Measurements from ENCODE around the gene BICC1. TPM values are rescaled to one million over a fixed set of nuclear protein-coding genes. Genes with fewer than 3 reads are reported as not detected.

Gene BICC1
- polyA plus RNA-seq, 3 donors: 0.02 to 0.24 (median 0.14) TPM

GRCh38 chr10:58836991-58837575, 324.4 kb downstream of the BICC1 start:
- intact Hi-C loops (cut with micrococcal nuclease): no loop called here
- Mint-ChIP-seq H3K27me3 (ENCODE audit: low read depth in 3 of 3) (peaks cover 1 to 5% (median 2%) of the 10 kb centered on the region in 3 donors), H3K36me3 (no peaks in the 10 kb centered on the region), H3K9me3 (peaks cover 0 to 5% (median 0%) of the 10 kb centered on the region in 7 donors), H3K4me1 (no peaks in the 10 kb centered on the region), H3K27ac (no peak overlapping the region), H3K4me3 (no peak overlapping the region)
- Histone ChIP-seq H3K9me3 (replicated peaks in 1 of 2; ENCODE audit: control insufficient read depth in 1 of 2, insufficient read depth in 1 of 2, low read length in 2 of 2) (no peaks in the 10 kb centered on the region), H3K9ac (ENCODE audit: insufficient read depth, low read length, poor library complexity, severe bottlenecking) (no peak overlapping the region), H3K4me3 (replicated peaks in 1 of 3; ENCODE audit: low read depth in 2 of 3, low read length in 3 of 3) (no peak overlapping the region), H3K27ac (ENCODE audit: low read depth in 1 of 2, low read length in 2 of 2) (no peak overlapping the region), H3K4me1 (ENCODE audit: control insufficient read depth in 1 of 2, insufficient read depth in 2 of 2, low read length in 2 of 2) (no peaks in the 10 kb centered on the region), H3K79me2 (ENCODE audit: insufficient read depth, low read length) (no peaks in the 10 kb centered on the region), H4K20me1 (ENCODE audit: insufficient read depth, low read length) (no peaks in the 10 kb centered on the region), H3K4me2 (replicated peaks; ENCODE audit: extremely low read depth, low read length, poor library complexity, severe bottlenecking) (no peak overlapping the region), H3K27me3 (ENCODE audit: control insufficient read depth in 2 of 2, insufficient read depth in 2 of 2, low read length in 2 of 2) (no peaks in the 10 kb centered on the region), H3K36me3 (replicated peaks in 1 of 2; ENCODE audit: control insufficient read depth in 1 of 2, insufficient read depth in 2 of 2, low read length in 2 of 2) (no peaks in the 10 kb centered on the region), H2AFZ (ENCODE audit: insufficient read depth, low read depth, low read length, poor library complexity, severe bottlenecking) (no peak overlapping the region)
- WGBS (ENCODE audit: insufficient coverage): 75% methylated on average over 4 of the region's 8 CpGs
- no peak for TF ChIP-seq CTCF (IDR thresholded peaks at IDR 0.05)
- DNase-seq: no peak

- H3K9me3 ChIP-seq (replicated peaks in 1 of 2; ENCODE audit: control insufficient read depth in 1 of 2, insufficient read depth in 1 of 2, low read length in 2 of 2): no peaks in the 10 kb centered on the region
- TF ChIP-seq CTCF (IDR thresholded peaks at IDR 0.05): no peak
- Mint-ChIP-seq H3K9me3 (peaks cover 0 to 5% (median 0%) of the 10 kb centered on the region in 7 donors), H3K27me3 (ENCODE audit: low read depth in 3 of 3) (peaks cover 1 to 5% (median 2%) of the 10 kb centered on the region in 3 donors), H3K4me1 (no peaks in the 10 kb centered on the region), H3K36me3 (no peaks in the 10 kb centered on the region), H3K4me3 (no peak overlapping the region), H3K27ac (no peak overlapping the region)
- no peaks in the 10 kb centered on the region for H4K20me1 ChIP-seq (ENCODE audit: insufficient read depth, low read length)
- WGBS (ENCODE audit: insufficient coverage): no CpG with 5 or more reads among the region's 2 CpGs
- no peak overlapping the region for H3K27ac ChIP-seq (ENCODE audit: low read depth in 1 of 2, low read length in 2 of 2)
- no peak overlapping the region for H3K4me3 ChIP-seq (replicated peaks in 1 of 3; ENCODE audit: low read depth in 2 of 3, low read length in 3 of 3)
- H3K79me2 ChIP-seq (ENCODE audit: insufficient read depth, low read length): no peaks in the 10 kb centered on the region
- H3K9ac ChIP-seq (ENCODE audit: insufficient read depth, low read length, poor library complexity, severe bottlenecking): no peak overlapping the region
- H2AFZ ChIP-seq (ENCODE audit: insufficient read depth, low read depth, low read length, poor library complexity, severe bottlenecking): no peak overlapping the region
- DNase-seq: no peak
- H3K27me3 ChIP-seq (ENCODE audit: control insufficient read depth in 2 of 2, insufficient read depth in 2 of 2, low read length in 2 of 2): no peaks in the 10 kb centered on the region
- intact Hi-C loops (cut with micrococcal nuclease): no loop called here
- no peak overlapping the region for H3K4me2 ChIP-seq (replicated peaks; ENCODE audit: extremely low read depth, low read length, poor library complexity, severe bottlenecking)
- no peaks in the 10 kb centered on the region for H3K4me1 ChIP-seq (ENCODE audit: control insufficient read depth in 1 of 2, insufficient read depth in 2 of 2, low read length in 2 of 2)
- H3K36me3 ChIP-seq (replicated peaks in 1 of 2; ENCODE audit: control insufficient read depth in 1 of 2, insufficient read depth in 2 of 2, low read length in 2 of 2): no peaks in the 10 kb centered on the region
Measured at GRCh38 chr10:58837826-58838225, 325.2 kb downstream of the BICC1 start.
